HepG2 (cell line): Measurements from ENCODE around the gene ANKRD49. TPM values are rescaled to one million over a fixed set of nuclear protein-coding genes. Genes with fewer than 3 reads are reported as not detected.

Source experiments
- ATAC-seq: fragments of 200-7000 bp; cut with Tn5 transposase; 3 replicates; pipeline ENCODE4 v1.9.1; 2020; ENCODE audit warnings: mild to moderate bottlenecking, moderate library complexity
- BruUV-seq: library from RNA; stranded (reverse); fragments of 400-500 nt; replicated peaks from 2 replicates; lab custom pipeline; 2021; lab: Mats Ljungman, UMichigan
- CTCF ChIA-PET: fragments of 300-600 bp; formaldehyde crosslinking; extraction: SDS; loops from one replicate; lab custom pipeline; 2021; ENCODE audit warnings: low total read pairs, inconsistent platforms, low intra/inter-chr PET ratio; lab: Yijun Ruan, JAX
- POLR2A ChIA-PET: fragments of 350-600 bp; sonication (Branson Sonifier 250); formaldehyde crosslinking; loops from one replicate; lab custom pipeline; 2020; ENCODE audit warnings: antibody characterized with exemption, inconsistent platforms; lab: Yijun Ruan, JAX
- DNase-seq: peaks from one replicate; pipeline ENCODE4 v3.0.0-alpha.2; 2015; ENCODE audit warnings: low spot score
- FAIRE-seq: peaks from 3 replicates; lab custom pipeline; 2011; peaks lifted over from hg19 to GRCh38; lab: Jason Lieb, UNC
- H2AFZ ChIP-seq: one replicate; pipeline ENCODE4 v1.6.1; 2011; ENCODE audit warnings: low read length, inconsistent platforms
- H3K27ac ChIP-seq: fragments of 300-600 bp; 3 replicates; pipeline ENCODE4 v1.8.0; 2011; ENCODE audit warnings: mixed run types, mild to moderate bottlenecking, mixed read lengths, low read length, inconsistent platforms; ENCODE audit not compliant: insufficient read depth; ENCODE audit errors: extremely low read length
- H3K27me3 ChIP-seq, 2 experiments: fragments of 200-600 bp in 1 of 2; 2 replicates in 1 of 2; 3 replicates in 1 of 2; pipeline versions ENCODE4 v1.6.0 to v1.8.0; 2011; ENCODE audit warnings: low read length in 2 of 2, mild to moderate bottlenecking in 2 of 2, moderate library complexity in 2 of 2, inconsistent platforms in 1 of 2; ENCODE audit not compliant: insufficient read depth in 2 of 2, control insufficient read depth in 1 of 2
- H3K36me3 ChIP-seq, 2 experiments: fragments of 200-600 bp in 1 of 2; replicated peaks in 1 of 2; 2 replicates in 1 of 2; 3 replicates in 1 of 2; pipeline versions ENCODE4 v1.5.1 to v1.8.0; 2011; ENCODE audit warnings: low read length in 2 of 2, inconsistent platforms in 1 of 2; ENCODE audit not compliant: insufficient read depth in 2 of 2, control insufficient read depth in 1 of 2
- H3K4me1 ChIP-seq: 2 replicates; pipeline ENCODE4 v1.5.1; 2012; ENCODE audit warnings: low read length, inconsistent platforms; ENCODE audit not compliant: insufficient read depth
- H3K4me2 ChIP-seq: 2 replicates; pipeline ENCODE4 v1.6.0; 2011; ENCODE audit warnings: low read depth, low read length, inconsistent platforms
- H3K4me3 ChIP-seq, 3 experiments: fragments of 200-600 bp in 1 of 3; sonication (generic), shearing (Covaris generic) in 1 of 3; replicated peaks in 1 of 3; 2 replicates each; pipeline ENCODE4 v1.5.1; 2011 to 2016; ENCODE audit warnings: low read length in 3 of 3, inconsistent platforms in 2 of 3, low read depth in 2 of 3, mild to moderate bottlenecking in 2 of 3, control low read depth in 1 of 3, mixed read lengths in 1 of 3; ENCODE audit not compliant: insufficient read depth in 1 of 3
- H3K79me2 ChIP-seq: one replicate; pipeline ENCODE4 v1.6.1; 2011; ENCODE audit warnings: low read length, inconsistent platforms; ENCODE audit not compliant: insufficient read depth
- H3K9ac ChIP-seq: 2 replicates; pipeline ENCODE4 v1.6.0; 2011; ENCODE audit warnings: mild to moderate bottlenecking, low read depth, low read length, inconsistent platforms; ENCODE audit not compliant: insufficient read depth
- H3K9me3 ChIP-seq: 2 replicates; pipeline ENCODE4 v1.5.1; 2012; ENCODE audit warnings: mild to moderate bottlenecking, low read length
- H4K20me1 ChIP-seq: 2 replicates; pipeline ENCODE4 v1.6.0; 2011; ENCODE audit warnings: inconsistent platforms, mild to moderate bottlenecking, low read length, moderate library complexity; ENCODE audit not compliant: insufficient read depth
- CEBPB ChIP-seq: IDR thresholded peaks from 2 replicates; pipeline ENCODE4 v1.6.1; 2011; ENCODE audit warnings: low read depth, low read length, improper control_type of control experiment, borderline replicate concordance
- HOXD1 ChIP-seq: sonication (generic); formaldehyde crosslinking; IDR thresholded peaks from 2 replicates; pipeline ENCODE4 v1.5.0; 2020; ENCODE audit warnings: missing genetic modification reagents
- SATB2 ChIP-seq: sonication (generic); formaldehyde crosslinking; IDR thresholded peaks from 2 replicates; pipeline ENCODE4 v1.5.0; 2020; ENCODE audit warnings: missing genetic modification reagents
- SIX1 ChIP-seq: sonication (generic); formaldehyde crosslinking; IDR thresholded peaks from 2 replicates; pipeline ENCODE4 v1.4.0; 2020; ENCODE audit warnings: missing genetic modification reagents, borderline replicate concordance
- ZNF563 ChIP-seq: sonication (generic); formaldehyde crosslinking; IDR thresholded peaks from 2 replicates; pipeline ENCODE4 v1.8.0; 2022; ENCODE audit warnings: mild to moderate bottlenecking, moderate library complexity, missing genetic modification reagents
- ZNF879 ChIP-seq: sonication (generic); formaldehyde crosslinking; IDR thresholded peaks from 2 replicates; pipeline ENCODE4 v1.8.1; 2023; ENCODE audit warnings: missing genetic modification reagents
- whole genome bisulfite sequencing: methylation state at CpG from one replicate; pipeline ENCODE4 v1.1.6; 2017; ENCODE audit warnings: low lambda C conversion rate; 5-methylcytosine and 5-hydroxymethylcytosine counted together
- in situ Hi-C: cut with HindIII; loops from 2 replicates; pipeline ENCODE4 v1.10.0; 2017; ENCODE audit warnings: low pct_unique_long_range_greater_than_20kb; ENCODE audit not compliant: extremely low pct_ligation_motif_present
- intact Hi-C: fragments of 100-400 bp; cut with micrococcal nuclease; formaldehyde crosslinking; loops from one replicate; pipeline ENCODE4 v1.10.0; 2022; ENCODE audit not compliant: unreplicated experiment
- polyA plus RNA-seq, 8 experiments: library from polyadenylated mRNA; depleted of rRNA in 3 of 8; stranded (reverse) in 7 of 8; unstranded in 1 of 8; fragments of >200 nt; fragmentation: Illumina TruSeq in 4 of 8; extraction: Trizol in 4 of 8; gene quantifications; 2 replicates each; pipeline versions ENCODE4 v1.2.1 to v1.2.3, GENCODE V29; 2011 to 2016; ENCODE audit warnings: low read depth in 4 of 8, missing spikeins in 1 of 8, mixed read lengths in 1 of 8; ENCODE audit not compliant: insufficient read depth in 1 of 8
- total RNA-seq, 5 experiments: library from RNA; depleted of rRNA; stranded (reverse); fragments of >200 nt; fragmentation: Illumina TruSeq; extraction: Trizol; gene quantifications; 2 replicates each; pipeline ENCODE4 v1.2.3, GENCODE V29; 2016; ENCODE audit warnings: low read depth in 1 of 5
- TF ChIP-seq, protein P1 (sequence below): fragments of 450-650 bp; IDR thresholded peaks from 2 replicates; pipeline ENCODE4 v1.6.1; 2017; ENCODE audit warnings: mild to moderate bottlenecking

The ANKRD49 gene
- total and polyA plus RNA-seq, 2 of the 13 experiments (the other 11 are each of a cell fraction or from before 2014, with no cell fraction given), result 14.2 to 14.3 TPM

DNA sequence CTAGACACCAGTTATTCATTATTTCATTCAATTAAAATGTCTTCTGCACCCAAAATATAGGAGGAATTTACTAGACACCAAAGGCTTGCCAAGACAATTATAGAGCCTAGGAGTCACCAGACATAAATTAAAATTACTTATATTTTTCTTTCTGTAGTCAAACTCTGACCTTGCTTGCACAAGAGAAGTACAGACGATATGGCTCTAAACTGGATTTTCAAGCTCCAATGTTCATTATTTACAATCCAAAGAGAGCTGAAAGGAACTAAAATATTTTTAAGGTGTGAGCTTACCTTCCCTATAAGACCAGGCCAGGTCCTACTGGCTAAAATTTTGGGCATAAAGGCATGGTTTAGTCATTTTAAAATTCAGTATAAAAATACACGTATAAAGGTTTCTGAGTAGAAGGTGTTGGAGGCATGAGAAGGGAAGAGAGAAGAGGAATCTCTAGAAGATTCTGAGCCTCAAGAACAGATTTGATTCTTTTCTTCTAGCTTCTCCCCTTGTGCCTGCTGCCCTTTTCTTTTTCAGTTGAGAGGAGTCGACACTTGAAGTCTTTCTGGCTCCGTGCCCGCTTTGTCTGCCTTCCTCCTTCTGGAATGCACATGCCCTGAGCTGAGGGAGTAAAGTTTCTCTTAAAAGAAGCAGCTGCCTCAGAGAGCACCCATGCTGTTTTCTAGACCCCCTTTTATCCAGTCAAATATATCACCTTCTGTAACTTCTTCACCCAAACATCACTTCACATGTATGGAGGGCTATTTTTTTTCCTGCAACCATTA lies 32.0 kb downstream of the ANKRD49 start:
- H2AFZ ChIP-seq, result no peak overlapping the region
- whole genome bisulfite sequencing, result 28% methylated on average over 5 of the region's 5 CpGs
- BruUV-seq, result no TSS peak

More for the DNA sequence above, 32.0 kb downstream of the ANKRD49 start:
- Histone ChIP-seq H3K4me2 (no peak overlapping the region), H3K4me3 (no peak overlapping the region), H3K9ac (no peak overlapping the region), H3K4me1 (no peaks in the 10 kb centered on the region), H3K36me3 (no peaks in the 10 kb centered on the region), H3K9me3 (no peaks in the 10 kb centered on the region), H3K27ac (no peak overlapping the region), H4K20me1 (no peaks in the 10 kb centered on the region), H3K27me3 (no peaks in the 10 kb centered on the region), H3K79me2 (no peaks in the 10 kb centered on the region)
- in situ Hi-C loops, result no loop called here
- ChIA-PET POLR2A (no interaction called here), CTCF (no interaction called here)
- intact Hi-C loops, result no loop called here
- DNase-seq (no peak), ATAC-seq (no peak)
- TF ChIP-seq SIX1 (CRISPR knock-in tag), result no peak
- no peak for TF ChIP-seq CEBPB
- no peak for TF ChIP-seq HOXD1 (CRISPR knock-in tag)
- no peak for TF ChIP-seq ZNF563 (CRISPR knock-in tag)
- no peak for TF ChIP-seq ZNF879
- TF ChIP-seq SATB2 (CRISPR knock-in tag), result no peak
- TF ChIP-seq, protein P1, sequence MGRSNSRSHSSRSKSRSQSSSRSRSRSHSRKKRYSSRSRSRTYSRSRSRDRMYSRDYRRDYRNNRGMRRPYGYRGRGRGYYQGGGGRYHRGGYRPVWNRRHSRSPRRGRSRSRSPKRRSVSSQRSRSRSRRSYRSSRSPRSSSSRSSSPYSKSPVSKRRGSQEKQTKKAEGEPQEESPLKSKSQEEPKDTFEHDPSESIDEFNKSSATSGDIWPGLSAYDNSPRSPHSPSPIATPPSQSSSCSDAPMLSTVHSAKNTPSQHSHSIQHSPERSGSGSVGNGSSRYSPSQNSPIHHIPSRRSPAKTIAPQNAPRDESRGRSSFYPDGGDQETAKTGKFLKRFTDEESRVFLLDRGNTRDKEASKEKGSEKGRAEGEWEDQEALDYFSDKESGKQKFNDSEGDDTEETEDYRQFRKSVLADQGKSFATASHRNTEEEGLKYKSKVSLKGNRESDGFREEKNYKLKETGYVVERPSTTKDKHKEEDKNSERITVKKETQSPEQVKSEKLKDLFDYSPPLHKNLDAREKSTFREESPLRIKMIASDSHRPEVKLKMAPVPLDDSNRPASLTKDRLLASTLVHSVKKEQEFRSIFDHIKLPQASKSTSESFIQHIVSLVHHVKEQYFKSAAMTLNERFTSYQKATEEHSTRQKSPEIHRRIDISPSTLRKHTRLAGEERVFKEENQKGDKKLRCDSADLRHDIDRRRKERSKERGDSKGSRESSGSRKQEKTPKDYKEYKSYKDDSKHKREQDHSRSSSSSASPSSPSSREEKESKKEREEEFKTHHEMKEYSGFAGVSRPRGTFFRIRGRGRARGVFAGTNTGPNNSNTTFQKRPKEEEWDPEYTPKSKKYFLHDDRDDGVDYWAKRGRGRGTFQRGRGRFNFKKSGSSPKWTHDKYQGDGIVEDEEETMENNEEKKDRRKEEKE, result no peak
- TF ChIP-seq, all 625 proteins: peak for 0
- FAIRE-seq, result no peak
